Naive thymus-derived CD4-positive, alpha-beta T cell (primary cell): Measurements from ENCODE around the gene TSPAN14. TPM values are rescaled to one million over a fixed set of nuclear protein-coding genes. Genes with fewer than 3 reads are reported as not detected.

ENCODE experiments used
- ATAC-seq: fragments of 150-1000 bp; cut with Tn5 transposase; 2 replicates; pipeline ENCODE4 v1.10.0; 2021; ENCODE audit warnings: mild to moderate bottlenecking, moderate library complexity
- CTCF ChIA-PET: fragments of 350-600 bp; sonication (Branson Sonifier 250); formaldehyde crosslinking; loops from one replicate; lab custom pipeline; 2021; ENCODE audit warnings: antibody characterized with exemption; lab: Charles Lee
- POLR2A ChIA-PET: fragments of 350-600 bp; sonication (Branson Sonifier 250); formaldehyde crosslinking; loops from one replicate; lab custom pipeline; 2021; ENCODE audit warnings: antibody characterized with exemption, inconsistent platforms; lab: Charles Lee
- DNase-seq, 9 donors: peaks; one replicate each; pipeline versions ENCODE4 v3.0.0 to v3.0.0-alpha.2; 2020 to 2022; ENCODE audit warnings: mixed read lengths in 1 of 9
- H3K27ac ChIP-seq: one replicate; pipeline ENCODE4 v1.7.0; 2013; ENCODE audit warnings: mild to moderate bottlenecking, low read depth, low read length, moderate library complexity
- H3K27me3 ChIP-seq, 2 donors: one replicate each; pipeline ENCODE4 v1.7.0; 2013; ENCODE audit warnings: low read length in 2 of 2, mild to moderate bottlenecking in 2 of 2, moderate library complexity in 2 of 2; ENCODE audit not compliant: control insufficient read depth in 2 of 2, insufficient read depth in 2 of 2
- H3K36me3 ChIP-seq, 3 experiments: 1 replicate in 2 of 3; 2 replicates in 1 of 3; pipeline ENCODE4 v1.7.0; 2013; ENCODE audit warnings: low read length in 3 of 3, mild to moderate bottlenecking in 3 of 3, moderate library complexity in 1 of 3; ENCODE audit not compliant: insufficient read depth in 3 of 3, control insufficient read depth in 2 of 3
- H3K4me1 ChIP-seq, 2 donors: one replicate each; pipeline ENCODE4 v1.7.0; 2013; ENCODE audit warnings: low read length in 2 of 2, mild to moderate bottlenecking in 2 of 2, moderate library complexity in 1 of 2; ENCODE audit not compliant: control insufficient read depth in 2 of 2, insufficient read depth in 2 of 2
- H3K4me3 ChIP-seq: 2 replicates; pipeline ENCODE4 v1.7.0; 2013; ENCODE audit warnings: mild to moderate bottlenecking, low read length
- H3K9me3 ChIP-seq, 3 experiments: 1 replicate in 2 of 3; 2 replicates in 1 of 3; pipeline ENCODE4 v1.7.0; 2013; ENCODE audit warnings: low read length in 3 of 3; ENCODE audit not compliant: control insufficient read depth in 2 of 3
- H3K27ac Mint-ChIP-seq, 9 donors: one replicate each; pipeline ENCODE4 v1.8.0; 2020 to 2022; ENCODE audit warnings: mixed read lengths in 9 of 9, mild to moderate bottlenecking in 8 of 9, moderate library complexity in 5 of 9, inconsistent platforms in 2 of 9
- H3K27me3 Mint-ChIP-seq, 5 donors: one replicate each; pipeline ENCODE4 v1.8.0; 2021 to 2022; ENCODE audit warnings: mixed read lengths in 5 of 5, mild to moderate bottlenecking in 1 of 5
- H3K36me3 Mint-ChIP-seq, 5 donors: one replicate each; pipeline ENCODE4 v1.8.0; 2020 to 2022; ENCODE audit warnings: mixed read lengths in 5 of 5, mild to moderate bottlenecking in 3 of 5, inconsistent platforms in 1 of 5
- H3K4me1 Mint-ChIP-seq, 7 donors: one replicate each; pipeline ENCODE4 v1.8.0; 2020 to 2022; ENCODE audit warnings: mixed read lengths in 7 of 7, mild to moderate bottlenecking in 3 of 7, inconsistent platforms in 1 of 7
- H3K4me3 Mint-ChIP-seq, 10 donors: one replicate each; pipeline ENCODE4 v1.8.0; 2020 to 2022; ENCODE audit warnings: mild to moderate bottlenecking in 10 of 10, mixed read lengths in 10 of 10, moderate library complexity in 6 of 10, inconsistent platforms in 2 of 10
- H3K9me3 Mint-ChIP-seq, 11 donors: one replicate each; pipeline ENCODE4 v1.8.0; 2020 to 2022; ENCODE audit warnings: mixed read lengths in 11 of 11, mild to moderate bottlenecking in 4 of 11, inconsistent platforms in 1 of 11, moderate library complexity in 1 of 11
- intact Hi-C, 2 donors: fragments of 100-400 bp; cut with micrococcal nuclease; formaldehyde crosslinking; loops; one replicate each; pipeline ENCODE4 v1.15.1; 2023
- polyA plus RNA-seq, 2 donors: library from polyadenylated mRNA; unstranded; fragments of 300-500 nt; fragmentation: Illumina TruSeq; gene quantifications; one replicate each; pipeline ENCODE4 v1.2.3, GENCODE V29; 2021
- total RNA-seq, 6 experiments: library from RNA in 5 of 6; stranded (reverse) in 5 of 6; gene quantifications; 1 replicate in 5 of 6; 2 replicates in 1 of 6; pipeline ENCODE4 v1.2.3 and lab custom pipeline; 2021 to 2026

TSPAN14 gene
- total and polyA plus RNA-seq, 7 experiments from 2014 or later: 135 to 386 (median 161) TPM

DNA sequence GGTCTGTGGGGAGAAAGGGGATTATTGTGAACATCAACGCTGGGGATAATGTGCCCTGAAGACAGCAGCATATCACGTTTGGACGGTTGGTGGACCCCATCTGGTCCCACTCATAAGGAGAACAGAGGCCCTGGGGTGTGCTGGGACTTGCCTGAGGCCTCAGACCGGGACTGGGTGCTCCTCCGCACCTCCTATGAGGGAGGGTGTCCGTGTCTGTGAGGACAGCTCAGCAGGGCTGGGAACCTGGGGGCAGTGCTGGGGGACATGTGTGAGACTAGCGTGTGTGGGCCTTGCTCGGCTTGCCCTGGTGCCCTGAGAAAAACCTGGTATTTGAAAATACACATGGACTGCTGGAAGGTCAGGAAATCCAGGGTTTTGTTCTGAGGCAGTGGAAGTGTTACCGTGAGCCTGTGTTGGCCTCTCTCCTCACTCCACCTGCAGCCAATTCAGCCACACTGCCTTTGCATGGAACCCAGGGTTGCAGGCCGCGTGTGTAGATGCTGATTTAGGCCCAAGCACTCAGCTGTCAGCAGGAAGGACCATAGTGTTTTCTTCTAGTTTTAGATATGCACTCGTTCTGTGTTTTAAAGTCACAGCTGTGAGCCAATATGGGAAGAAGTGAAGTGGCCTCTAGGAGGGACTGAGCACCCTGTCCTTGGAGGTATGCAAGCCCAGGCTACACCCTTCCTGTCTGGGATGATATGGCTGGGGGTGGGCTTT is 70.2 kb downstream of the TSPAN14 start:
- H3K27me3 Mint-ChIP-seq: no peaks in the 10 kb centered on the region
- Histone ChIP-seq H3K9me3 (no peaks in the 10 kb centered on the region), H3K27me3 (no peaks in the 10 kb centered on the region), H3K4me3 (no peak overlapping the region), H3K27ac (peak overlapping the region; percentile 44), H3K36me3 (peaks cover 0 to 24% (median 0%) of the 10 kb centered on the region in 3 experiments), H3K4me1 (peaks cover 22 to 47% of the 10 kb centered on the region in 2 donors)
- ChIA-PET CTCF (interaction anchor here (1.4 to 1.6 kb wide), 2 partner anchors 19 to 80 kb away, joined by 3 read pairs; no protein-coding TSS in a partner anchor), POLR2A (interaction anchor here (1.1 to 3.4 kb wide), 3 partner anchors 12 to 58 kb away, joined by 3 to 10 read pairs (median 8); no protein-coding TSS in a partner anchor)
- DNase-seq (no peak), ATAC-seq (no peak)
- peak overlapping the region; percentile 63 to 98 (median 93) for H3K27ac Mint-ChIP-seq
- peaks cover 0 to 7% (median 0%) of the 10 kb centered on the region in 11 donors for H3K9me3 Mint-ChIP-seq
- H3K36me3 Mint-ChIP-seq: peaks cover 0 to 25% (median 0%) of the 10 kb centered on the region in 5 donors
- peaks cover 44 to 79% (median 73%) of the 10 kb centered on the region in 7 donors for H3K4me1 Mint-ChIP-seq
- intact Hi-C loops: loop anchor here in 1 of 2 donors (10.0 kb wide), 1 partner anchor 320 kb away; the partner anchor contains the start of gene ANXA11
- H3K4me3 Mint-ChIP-seq: peak overlapping the region in 7 of 10 donors; percentile 9 to 80 (median 54)

- Histone ChIP-seq H3K4me3 (peak overlapping the region; percentile 0), H3K4me1 (peaks cover 37 to 65% of the 10 kb centered on the region in 2 donors), H3K27ac (peak overlapping the region; percentile 61), H3K27me3 (no peaks in the 10 kb centered on the region), H3K9me3 (no peaks in the 10 kb centered on the region), H3K36me3 (peaks cover 0 to 5% (median 0%) of the 10 kb centered on the region in 3 experiments)
- Mint-ChIP-seq H3K36me3 (peaks cover 0 to 19% (median 0%) of the 10 kb centered on the region in 5 donors), H3K4me3 (peak overlapping the region; percentile 62 to 87 (median 74)), H3K4me1 (peaks cover 54 to 82% (median 79%) of the 10 kb centered on the region in 7 donors), H3K27me3 (no peaks in the 10 kb centered on the region), H3K9me3 (peaks cover 0 to 7% (median 0%) of the 10 kb centered on the region in 11 donors), H3K27ac (peak overlapping the region; percentile 87 to 98 (median 96))
- ChIA-PET CTCF (interaction anchor here (0.7 to 1.6 kb wide), 6 partner anchors 20 to 142 kb away, joined by 3 to 5 read pairs (median 4); no protein-coding TSS in a partner anchor), POLR2A (interaction anchor here (0.9 to 3.4 kb wide), 9 partner anchors 10 to 82 kb away, joined by 3 to 10 read pairs (median 4); no protein-coding TSS in a partner anchor)
- intact Hi-C loops: loop anchor here in 1 of 2 donors (10.0 kb wide), 1 partner anchor 321 kb away; the partner anchor contains the start of gene ANXA11
- peak in 1 of 9 donors; percentile 41 for DNase-seq
- ATAC-seq: no peak
Measured at GRCh38 chr10:80526218-80526617, 72.1 kb downstream of the TSPAN14 start.

DNA sequence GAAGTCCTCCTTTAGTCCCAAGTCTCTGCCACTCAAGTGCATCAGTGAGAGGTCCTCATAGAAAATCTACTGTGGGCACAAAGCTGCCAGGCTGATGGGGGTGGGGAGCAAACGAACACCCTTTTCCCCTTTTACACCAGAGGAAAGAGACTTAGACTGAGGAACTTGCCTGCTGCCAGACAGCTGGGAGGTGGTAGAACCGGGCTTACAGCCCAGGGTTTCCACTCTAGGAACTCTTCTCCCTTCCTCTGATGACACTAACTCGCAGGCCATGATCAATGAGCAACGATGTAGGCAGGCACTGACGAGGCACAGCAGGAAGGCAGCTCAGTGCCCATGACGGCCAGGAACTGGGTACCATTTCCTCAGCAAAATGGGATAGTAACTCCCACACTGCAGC is 72.6 kb downstream of the TSPAN14 start:
- ChIA-PET POLR2A (interaction anchor here (0.9 to 1.7 kb wide), 8 partner anchors 10 to 82 kb away, joined by 3 to 6 read pairs (median 4); no protein-coding TSS in a partner anchor), CTCF (interaction anchor here (0.7 to 1.4 kb wide), 5 partner anchors 21 to 142 kb away, joined by 3 to 5 read pairs (median 4); no protein-coding TSS in a partner anchor)
- H3K4me3 Mint-ChIP-seq: peak overlapping the region; percentile 62 to 87 (median 74)
- intact Hi-C loops: loop anchor here in 1 of 2 donors (10.0 kb wide), 1 partner anchor 322 kb away; the partner anchor contains the start of gene ANXA11
- no peaks in the 10 kb centered on the region for H3K27me3 Mint-ChIP-seq
- DNase-seq (no peak), ATAC-seq (no peak)
- Histone ChIP-seq H3K4me3 (peak overlapping the region; percentile 0), H3K9me3 (no peaks in the 10 kb centered on the region), H3K4me1 (peaks cover 39 to 70% of the 10 kb centered on the region in 2 donors), H3K27ac (peak overlapping the region; percentile 61), H3K27me3 (no peaks in the 10 kb centered on the region), H3K36me3 (no peaks in the 10 kb centered on the region)
- H3K9me3 Mint-ChIP-seq: peaks cover 0 to 7% (median 0%) of the 10 kb centered on the region in 11 donors
- H3K27ac Mint-ChIP-seq: peak overlapping the region; percentile 87 to 98 (median 96)
- H3K4me1 Mint-ChIP-seq: peaks cover 56 to 87% (median 85%) of the 10 kb centered on the region in 7 donors
- peaks cover 0 to 19% (median 0%) of the 10 kb centered on the region in 5 donors for H3K36me3 Mint-ChIP-seq

DNA sequence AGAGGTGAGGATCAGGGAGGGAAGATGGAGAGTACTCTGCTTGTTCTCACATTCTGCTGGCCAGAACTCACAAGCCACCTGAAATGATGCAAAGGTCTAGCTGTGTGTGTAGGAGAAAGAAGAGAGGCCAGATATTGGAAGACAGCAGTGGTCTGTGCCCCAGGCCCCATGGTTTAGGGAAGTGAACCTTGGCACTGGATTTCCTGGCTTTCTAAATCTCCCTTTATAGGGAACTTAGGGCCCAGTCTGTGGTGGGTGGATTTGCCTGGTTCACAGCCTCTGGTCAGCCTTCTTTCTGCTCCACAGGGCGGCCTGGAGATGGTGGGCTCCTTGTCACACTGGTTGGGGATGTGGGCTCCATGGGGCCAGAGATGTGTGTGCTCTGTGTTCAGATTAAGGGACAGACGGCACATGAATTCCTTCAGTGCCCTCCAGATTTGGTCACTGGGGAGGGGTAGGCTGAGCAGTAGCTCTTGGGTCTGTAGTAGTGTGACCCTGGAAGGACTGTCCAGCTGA is 74.1 kb downstream of the TSPAN14 start:
- no peaks in the 10 kb centered on the region for H3K36me3 ChIP-seq
- ChIA-PET POLR2A (interaction anchor here (0.6 to 1.8 kb wide), 6 partner anchors 9 to 144 kb away, joined by 3 to 6 read pairs (median 3); no protein-coding TSS in a partner anchor), CTCF (interaction anchor here (1.0 to 1.2 kb wide), 2 partner anchors 21 to 84 kb away, joined by 3 read pairs; no protein-coding TSS in a partner anchor)
- Mint-ChIP-seq H3K27ac (peak overlapping the region in 8 of 9 donors; percentile 88 to 97 (median 92)), H3K36me3 (peaks cover 0 to 22% (median 0%) of the 10 kb centered on the region in 5 donors), H3K27me3 (no peaks in the 10 kb centered on the region), H3K4me3 (peak overlapping the region; percentile 27 to 72 (median 52)), H3K4me1 (peaks cover 60 to 95% (median 90%) of the 10 kb centered on the region in 7 donors), H3K9me3 (peaks cover 0 to 7% (median 0%) of the 10 kb centered on the region in 11 donors)
- H3K4me3 ChIP-seq: no peak overlapping the region
- H3K9me3 ChIP-seq: no peaks in the 10 kb centered on the region
- ATAC-seq (peak; percentile 27), DNase-seq (no peak)
- peaks cover 39 to 81% of the 10 kb centered on the region in 2 donors for H3K4me1 ChIP-seq
- peak overlapping the region; percentile 60 for H3K27ac ChIP-seq
- intact Hi-C loops: loop anchor here in 1 of 2 donors (10.0 kb wide), 1 partner anchor 323 kb away; the partner anchor contains the start of gene ANXA11
- no peaks in the 10 kb centered on the region for H3K27me3 ChIP-seq

DNA sequence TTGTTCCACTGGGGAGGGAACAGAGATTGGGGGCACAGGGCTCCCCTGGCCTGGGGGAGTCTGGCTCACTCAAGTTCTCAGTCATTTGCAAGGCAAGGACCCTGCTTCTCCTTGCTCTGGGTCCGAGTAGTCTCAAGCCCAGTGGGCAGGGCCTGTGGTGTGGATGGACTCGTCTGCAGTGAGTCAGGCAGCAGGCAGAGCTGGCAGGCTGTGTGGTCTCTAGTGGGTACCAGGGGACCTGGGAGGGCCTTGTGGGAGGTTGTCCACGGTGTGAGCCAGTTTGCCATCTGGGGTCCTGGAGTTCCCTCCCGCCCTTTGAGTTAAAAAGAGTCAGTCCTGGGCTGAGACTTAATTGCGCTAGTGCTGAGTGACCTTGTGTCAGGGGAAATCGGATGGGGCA is 74.8 kb downstream of the TSPAN14 start:
- peaks cover 0 to 5% (median 0%) of the 10 kb centered on the region in 11 donors for H3K9me3 Mint-ChIP-seq
- Histone ChIP-seq H3K4me3 (no peak overlapping the region), H3K4me1 (peaks cover 39 to 81% of the 10 kb centered on the region in 2 donors), H3K27me3 (no peaks in the 10 kb centered on the region), H3K9me3 (no peaks in the 10 kb centered on the region), H3K27ac (peak overlapping the region; percentile 60), H3K36me3 (no peaks in the 10 kb centered on the region)
- H3K4me1 Mint-ChIP-seq: peaks cover 60 to 89% (median 86%) of the 10 kb centered on the region in 7 donors
- H3K36me3 Mint-ChIP-seq: peaks cover 0 to 22% (median 0%) of the 10 kb centered on the region in 5 donors
- H3K27me3 Mint-ChIP-seq: no peaks in the 10 kb centered on the region
- DNase-seq (no peak), ATAC-seq (no peak)
- POLR2A ChIA-PET: interaction anchor here (1.2 to 1.8 kb wide), 2 partner anchors 24 to 60 kb away, joined by 5 to 6 read pairs; no protein-coding TSS in a partner anchor
- CTCF ChIA-PET: interaction anchor here (1.0 to 3.4 kb wide), 2 partner anchors 17 to 21 kb away, joined by 3 to 22 read pairs; no protein-coding TSS in a partner anchor
- H3K4me3 Mint-ChIP-seq: peak overlapping the region; percentile 56 to 85 (median 73)
- peak overlapping the region; percentile 88 to 97 (median 92) for H3K27ac Mint-ChIP-seq
- intact Hi-C loops: loop anchor here (1.0 to 10.0 kb wide), 2 partner anchors 85 to 324 kb away; partner anchors contain the start of gene ANXA11 (in 1 of the 2)
